Measurements from ENCODE around the gene PCDH10.

DNA sequence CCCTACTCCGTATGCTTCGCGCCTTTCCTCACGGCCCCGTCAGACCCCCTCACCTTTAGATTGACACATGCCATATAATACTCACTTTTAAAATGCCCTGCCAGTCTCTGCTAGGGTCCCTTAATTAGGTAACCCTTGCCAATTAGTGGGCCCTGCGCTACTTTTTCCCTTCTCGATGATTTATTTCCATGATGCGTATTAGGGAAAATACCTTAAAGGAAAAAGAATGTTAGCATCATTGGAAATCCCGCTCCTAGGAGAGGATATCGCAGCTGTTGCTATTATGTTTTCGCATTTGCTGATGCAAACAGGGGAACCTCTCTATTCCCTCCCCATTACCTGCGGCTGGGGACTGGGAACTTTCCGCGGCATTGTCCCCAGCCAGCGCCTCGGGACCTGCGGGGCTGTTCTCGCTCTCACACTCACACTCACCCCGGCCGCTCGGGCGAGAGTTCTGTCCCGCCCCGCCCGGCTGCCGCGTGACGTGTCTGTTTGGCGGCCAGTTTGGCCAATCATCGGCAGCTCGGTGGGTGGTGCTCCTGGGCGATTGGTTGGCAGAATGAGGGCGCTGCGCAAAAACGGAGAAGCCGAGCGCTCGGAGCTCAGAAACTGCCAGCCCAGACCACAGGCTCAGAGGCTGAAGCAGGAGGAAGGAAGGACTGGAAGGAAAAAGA lies at the start of gene PCDH10:
- no peak for TF ChIP-seq POLR2AphosphoS5 (IDR thresholded peaks at IDR 0.05; ENCODE audit: low read depth, low read length)
- TF ChIP-seq TAF1 (IDR thresholded peaks at IDR 0.05; ENCODE audit: borderline replicate concordance, low read depth, low read length): no peak
